NCI-H345 (cell line): ENCODE data around the gene EVC.

Experiments
- DNase-seq: peaks from one replicate; lab custom pipeline; 2025; lab: John Stamatoyannopoulos, UW

EVC gene

GRCh38 chr4:5755679-5756078 is 44.7 kb downstream of the EVC start:
- DNase-seq, result no peak

- DNase-seq, result no peak
These were observed 45.3 kb downstream of the EVC start for GRCh38 chr4:5756271-5756670.

- no peak for DNase-seq
These were observed 46.1 kb downstream of the EVC start for GRCh38 chr4:5757091-5757490.

GRCh38 chr4:5757536-5757935 is 46.5 kb downstream of the EVC start:
- no peak for DNase-seq

GRCh38 chr4:5757954-5758353 is 47.0 kb downstream of the EVC start:
- DNase-seq, result no peak

- no peak for DNase-seq
These were observed 47.7 kb downstream of the EVC start for GRCh38 chr4:5758741-5759140.

- DNase-seq, result no peak
These were observed 48.5 kb downstream of the EVC start for GRCh38 chr4:5759236-5760075.

DNA sequence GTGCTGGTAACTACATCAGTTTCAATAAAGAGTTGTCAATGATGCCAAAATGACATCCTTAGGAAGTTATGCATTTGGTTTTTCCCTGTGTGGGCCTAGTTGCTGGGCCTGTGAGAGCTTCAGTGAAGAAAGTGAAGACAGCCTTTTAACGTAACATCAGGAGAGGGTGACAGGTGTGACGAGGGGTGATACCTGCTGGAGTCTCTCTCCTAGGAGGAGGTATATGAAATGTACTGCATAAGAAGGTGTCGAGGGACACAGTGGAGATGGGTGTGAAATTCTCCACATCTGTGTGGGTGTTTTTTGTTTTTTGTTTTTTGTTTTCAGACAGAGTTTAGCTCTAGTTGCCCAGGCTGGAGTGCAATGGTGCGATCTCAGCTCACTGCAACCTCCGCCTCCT is 49.2 kb downstream of the EVC start:
- no peak for DNase-seq

DNA sequence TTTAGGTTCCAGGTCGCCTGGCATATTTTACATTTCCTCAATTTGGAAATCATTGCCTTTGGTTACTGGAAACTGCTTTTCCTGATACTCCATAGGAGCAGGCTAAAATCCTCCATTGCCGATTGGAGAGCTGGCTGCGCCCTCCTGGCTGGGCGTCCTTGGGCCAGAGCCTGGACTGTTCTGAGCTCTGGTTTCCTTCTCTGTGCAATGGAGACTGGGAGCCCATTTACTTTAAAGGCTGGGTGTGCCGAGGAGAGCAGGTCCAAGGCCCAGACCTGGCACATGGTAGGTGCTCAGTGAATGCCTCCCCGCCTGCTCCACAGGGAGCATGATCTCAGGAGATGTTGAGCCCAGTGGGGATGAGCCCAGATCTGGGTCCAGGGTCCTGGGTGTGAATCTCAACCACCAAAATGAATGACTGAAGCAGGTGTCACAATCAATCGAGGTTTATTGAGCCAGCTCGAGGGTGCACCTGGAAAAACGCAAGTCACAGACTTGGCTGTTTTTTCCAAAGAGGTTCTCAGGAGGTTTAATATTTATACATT is 50.0 kb downstream of the EVC start:
- no peak for DNase-seq

- no peak for DNase-seq
These were observed 59.0 kb downstream of the EVC start for GRCh38 chr4:5770051-5770450.

DNA sequence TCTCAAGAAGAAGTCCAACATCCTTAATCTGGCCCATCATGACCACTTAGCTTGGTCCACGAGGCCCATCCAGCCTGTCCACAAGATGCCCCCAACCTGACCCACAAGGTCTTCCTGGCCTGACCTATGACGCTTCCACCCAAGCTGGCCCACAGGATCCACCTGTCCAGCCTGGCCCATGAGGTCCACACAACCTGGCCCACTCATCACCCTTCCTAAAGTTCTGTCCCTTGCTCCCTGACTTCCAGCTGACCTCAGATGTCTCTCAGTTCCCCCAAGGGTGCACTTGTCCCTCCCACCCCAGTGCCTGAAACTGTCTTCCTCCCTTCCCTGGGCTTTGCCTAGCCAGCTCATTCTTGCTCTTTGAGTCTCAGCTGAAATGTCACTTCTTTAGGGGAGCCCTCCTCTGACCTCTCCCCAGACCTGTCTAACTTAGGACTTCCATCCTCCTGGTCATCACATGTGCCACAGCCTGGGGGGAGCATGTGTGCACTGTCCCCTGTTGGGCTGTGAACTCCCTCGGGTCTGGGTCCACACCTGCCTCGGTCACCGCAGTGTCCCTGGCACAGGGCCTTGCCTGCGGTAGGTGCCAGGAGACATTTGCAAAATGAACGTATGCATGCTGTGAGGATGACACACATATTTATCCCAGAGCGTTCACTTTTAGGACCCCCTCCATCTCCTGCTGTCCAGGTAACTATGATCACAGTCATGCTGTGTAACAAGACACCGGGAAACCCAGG is 61.7 kb downstream of the EVC start:
- DNase-seq, result peak; percentile 72

DNA sequence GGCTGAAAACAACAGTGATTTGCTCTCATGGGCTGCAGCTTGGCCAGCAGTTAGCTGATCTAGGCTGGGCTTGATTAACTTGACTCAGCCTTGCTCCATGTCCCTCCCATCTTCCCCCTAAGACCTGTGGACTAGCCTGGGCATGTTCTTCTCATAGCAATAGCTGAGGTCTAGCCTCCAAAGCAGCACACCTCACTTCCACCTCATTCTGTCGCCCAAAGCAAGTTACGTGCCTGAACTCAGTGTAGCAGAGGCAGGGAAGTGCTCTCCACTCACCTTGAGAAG is 62.2 kb downstream of the EVC start:
- DNase-seq, result no peak

DNA sequence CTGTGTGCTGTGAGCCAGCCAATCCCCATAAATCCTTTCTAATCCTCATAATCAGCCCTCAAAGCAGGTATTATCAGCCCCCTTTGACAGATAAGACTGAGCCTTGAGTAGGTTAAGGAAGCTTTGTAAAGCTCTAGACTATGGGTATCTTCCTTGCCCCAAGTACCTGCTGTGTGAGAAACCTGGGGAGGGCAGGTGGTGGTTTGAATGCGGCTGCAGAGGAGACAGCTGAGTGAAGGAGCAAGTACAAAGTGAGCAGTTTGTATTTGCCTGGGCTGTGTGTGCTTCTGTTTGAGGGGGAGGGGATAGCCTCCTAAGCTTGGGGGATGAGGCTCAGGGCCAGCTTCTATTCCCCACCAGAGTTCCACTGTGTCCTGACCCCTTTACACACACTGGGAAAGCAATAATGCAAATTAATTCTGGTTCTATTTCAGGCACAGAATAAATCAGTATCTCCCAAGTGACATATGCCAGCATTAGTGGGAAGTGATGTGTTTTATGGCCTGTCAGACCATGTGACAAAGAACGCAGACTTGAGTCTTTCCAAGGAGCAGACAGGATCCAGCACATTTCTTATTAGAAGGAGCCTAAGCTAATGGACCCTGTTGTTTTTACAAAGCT is 63.5 kb downstream of the EVC start:
- DNase-seq, result no peak

DNA sequence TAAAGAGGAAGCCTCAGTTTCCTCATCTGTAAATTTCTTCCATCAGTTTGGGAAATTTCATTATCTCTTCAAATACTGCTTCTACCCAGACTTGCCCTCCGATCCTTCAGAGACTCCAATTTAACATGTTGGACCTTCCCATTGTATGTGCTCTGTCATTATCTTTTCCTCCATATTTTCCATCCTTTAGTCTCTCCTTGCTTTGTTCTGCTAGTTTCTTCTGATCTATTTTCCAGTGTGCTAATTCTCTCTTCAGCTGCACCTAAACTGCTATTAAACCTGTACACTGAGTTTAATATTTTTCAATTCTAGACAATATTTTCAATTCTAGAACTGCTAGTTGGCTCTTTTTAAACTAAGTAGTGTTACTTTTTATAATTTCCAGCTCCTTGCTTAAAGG is 65.5 kb downstream of the EVC start:
- DNase-seq, result no peak

GRCh38 chr4:5780831-5781480 is 70.0 kb downstream of the EVC start:
- DNase-seq, result no peak

DNA sequence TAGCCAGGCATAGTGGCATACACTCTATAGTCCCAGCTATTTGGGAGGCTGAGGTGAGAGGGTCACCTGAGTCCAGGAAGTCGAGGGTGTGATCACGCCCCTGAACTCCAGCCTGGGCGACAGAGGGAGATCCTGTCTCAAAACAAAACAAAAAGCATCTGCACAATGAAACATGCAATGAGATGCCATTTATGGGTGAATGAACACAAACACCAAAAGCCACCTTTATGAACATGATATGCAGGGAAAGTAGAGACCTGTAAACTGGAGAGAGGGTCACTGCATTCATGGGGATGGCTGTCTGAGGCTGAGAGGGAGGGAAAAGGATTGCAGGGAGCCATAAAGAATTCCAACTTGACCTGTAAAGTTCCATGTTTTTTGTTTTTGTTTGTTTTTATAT is 70.7 kb downstream of the EVC start:
- no peak for DNase-seq

DNA sequence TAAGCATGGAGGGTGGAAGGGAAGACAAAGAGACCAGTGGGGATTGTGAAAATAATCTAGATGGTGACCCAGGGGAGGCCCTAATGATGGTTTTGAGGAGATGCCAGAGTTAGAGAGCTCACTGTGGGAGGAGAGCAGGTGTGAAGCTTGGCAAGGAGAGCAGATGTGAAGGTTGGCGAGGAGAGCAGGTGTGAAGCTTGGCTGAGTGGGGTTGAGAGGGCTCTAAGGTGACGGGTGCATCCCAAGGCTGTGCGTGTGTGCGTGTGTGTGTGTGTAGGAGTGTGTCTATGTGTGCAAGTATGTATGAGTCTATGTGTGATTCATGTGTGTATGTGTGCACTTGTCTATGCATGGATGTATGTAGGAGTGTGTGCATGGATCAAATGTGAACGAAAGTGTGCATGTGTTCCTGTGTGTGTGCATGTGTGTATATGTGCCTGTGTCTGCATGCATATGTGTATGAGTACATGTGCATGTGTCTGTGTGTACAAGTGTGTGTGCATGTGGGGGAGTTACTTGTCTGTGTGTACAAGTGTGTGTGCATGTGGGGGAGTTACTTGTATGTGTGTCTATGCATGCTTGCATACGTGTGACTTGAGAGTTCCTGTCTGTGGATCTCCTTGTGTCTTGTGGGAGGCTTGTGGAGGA is 72.0 kb downstream of the EVC start:
- peak; percentile 33 for DNase-seq

GRCh38 chr4:5783486-5783885 is 72.5 kb downstream of the EVC start:
- DNase-seq, result no peak

DNA sequence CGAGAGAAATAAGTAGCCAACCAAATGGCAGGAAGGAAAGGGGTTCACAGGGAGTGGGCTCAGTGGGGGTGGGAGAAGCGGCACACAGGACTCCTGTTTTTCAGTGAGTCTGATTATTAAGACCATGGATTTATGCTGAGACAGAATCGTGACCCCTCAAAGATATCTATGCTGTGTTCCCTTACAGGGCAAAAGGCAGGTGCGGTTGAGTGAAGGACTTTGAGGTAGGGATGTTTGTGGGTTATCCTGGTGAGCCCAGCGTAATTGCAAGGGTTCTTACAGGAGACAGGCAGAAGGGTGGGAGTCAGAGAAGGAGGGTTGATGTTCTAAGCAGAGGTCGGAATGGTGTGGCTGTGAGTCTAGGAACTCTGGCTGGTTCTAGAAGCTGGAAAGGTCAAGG is 73.0 kb downstream of the EVC start:
- no peak for DNase-seq

- no peak for DNase-seq
These were observed 74.1 kb downstream of the EVC start for GRCh38 chr4:5784960-5785611.
